CD4-positive, alpha-beta T cell treated with Interleukin-15 for 4 hours (primary cell): Measurements from ENCODE around the gene SUSD6.
"Not testable (repeated sequence)": the region's sequence is repeated elsewhere in the genome, so short reads cannot be mapped to it uniquely, and the experiment has no call there.

Experiments
- DNase-seq: peaks from one replicate; pipeline ENCODE4 v3.0.0-alpha.2; 2020; ENCODE audit warnings: low spot score

Gene SUSD6

GRCh38 chr14:69620981-69621380 lies 9.6 kb downstream of the SUSD6 start:
- DNase-seq: no peak

GRCh38 chr14:69624136-69624535 lies 12.7 kb downstream of the SUSD6 start:
- DNase-seq: no peak

- DNase-seq: peak; percentile 66
Observed at GRCh38 chr14:69625299-69626131, 14.1 kb downstream of the SUSD6 start.

- no peak for DNase-seq
Observed at GRCh38 chr14:69626132-69626500, 14.7 kb downstream of the SUSD6 start.

GRCh38 chr14:69629225-69630127 lies 18.1 kb downstream of the SUSD6 start:
- no peak for DNase-seq

GRCh38 chr14:69630360-69630759 lies 19.0 kb downstream of the SUSD6 start:
- DNase-seq: no peak

GRCh38 chr14:69631509-69631908 lies 20.1 kb downstream of the SUSD6 start:
- no peak for DNase-seq

- DNase-seq: no peak
Observed at GRCh38 chr14:69632164-69632563, 20.8 kb downstream of the SUSD6 start.

GRCh38 chr14:69632593-69633151 lies 21.3 kb downstream of the SUSD6 start:
- no peak for DNase-seq

GRCh38 chr14:69633238-69633637 lies 21.8 kb downstream of the SUSD6 start:
- no peak for DNase-seq

- DNase-seq: no peak
Observed at GRCh38 chr14:69635981-69636639, 24.7 kb downstream of the SUSD6 start.

- no peak for DNase-seq
Observed at GRCh38 chr14:69636718-69637480, 25.5 kb downstream of the SUSD6 start.

- DNase-seq: no peak
Observed at GRCh38 chr14:69637503-69638031, 26.2 kb downstream of the SUSD6 start.

- no peak for DNase-seq
Observed at GRCh38 chr14:69640931-69641330, 29.5 kb downstream of the SUSD6 start.

- not testable (repeated sequence) for DNase-seq
Observed at GRCh38 chr14:69642212-69642793, 30.9 kb downstream of the SUSD6 start.

GRCh38 chr14:69643430-69644200 lies 32.2 kb downstream of the SUSD6 start:
- peak; percentile 83 for DNase-seq

GRCh38 chr14:69644814-69645213 lies 33.4 kb downstream of the SUSD6 start:
- no peak for DNase-seq

GRCh38 chr14:69647213-69647612 lies 35.8 kb downstream of the SUSD6 start:
- DNase-seq: no peak

- DNase-seq: not testable (repeated sequence)
Observed at GRCh38 chr14:69647642-69648041, 36.2 kb downstream of the SUSD6 start.
